Inferior parietal cortex (tissue), 1 donor: ENCODE measurements around the gene OR10J4.
"Not testable (repeated sequence)": the region's sequence is repeated elsewhere in the genome, so short reads cannot be mapped to it uniquely, and the experiment has no call there.

Experiments
- DNase-seq: peaks from one replicate; pipeline ENCODE4 v3.0.0-alpha.2; 2016; ENCODE audit errors: extremely low spot score

The OR10J4 gene

GRCh38 chr1:159431904-159432303, at the start of gene OR10J4:
OR10J4 (plus strand) TSS chr1:159432204.
- no peak for DNase-seq

- DNase-seq: no peak
These were observed 25.2 kb upstream of the OR10J4 start for GRCh38 chr1:159406821-159407220.

GRCh38 chr1:159408862-159409400, 23.1 kb upstream of the OR10J4 start:
- DNase-seq: no peak

GRCh38 chr1:159421821-159422220, 10.2 kb upstream of the OR10J4 start:
- DNase-seq: no peak

GRCh38 chr1:159428536-159428935, 3.5 kb upstream of the OR10J4 start:
- DNase-seq: no peak

- no peak for DNase-seq
These were observed 2.7 kb upstream of the OR10J4 start for GRCh38 chr1:159429074-159429861.

- DNase-seq: no peak
These were observed 1.0 kb upstream of the OR10J4 start for GRCh38 chr1:159430985-159431384.

- no peak for DNase-seq
These were observed 4.5 kb downstream of the OR10J4 start for GRCh38 chr1:159436469-159436868.

GRCh38 chr1:159439422-159439821, 7.4 kb downstream of the OR10J4 start, which contains the start of gene OR10J1:
OR10J1 (plus strand) TSS chr1:159439722; CDS start chr1:159439792, 70 bp downstream.
- no peak for DNase-seq

GRCh38 chr1:159441360-159441759, 9.4 kb downstream of the OR10J4 start:
- no peak for DNase-seq

GRCh38 chr1:159442428-159442827, 10.4 kb downstream of the OR10J4 start:
- DNase-seq: no peak

- DNase-seq: no peak
These were observed 11.2 kb downstream of the OR10J4 start for GRCh38 chr1:159443066-159443750.

GRCh38 chr1:159444511-159444910, 12.5 kb downstream of the OR10J4 start:
- no peak for DNase-seq

GRCh38 chr1:159448181-159448580, 16.2 kb downstream of the OR10J4 start:
- DNase-seq: no peak

- not testable (repeated sequence) for DNase-seq
These were observed 17.6 kb downstream of the OR10J4 start for GRCh38 chr1:159449605-159450004.

- no peak for DNase-seq
These were observed 27.5 kb downstream of the OR10J4 start for GRCh38 chr1:159459551-159459950.

GRCh38 chr1:159465191-159465603, 33.2 kb downstream of the OR10J4 start:
- DNase-seq: no peak

- DNase-seq: no peak
These were observed 36.3 kb downstream of the OR10J4 start for GRCh38 chr1:159468321-159468720.

GRCh38 chr1:159469921-159470533, 38.0 kb downstream of the OR10J4 start:
- peak; percentile 4 for DNase-seq

- no peak for DNase-seq
These were observed 41.3 kb downstream of the OR10J4 start for GRCh38 chr1:159473335-159473734.

GRCh38 chr1:159474926-159475325, 42.9 kb downstream of the OR10J4 start:
- DNase-seq: no peak
